Progenitor cell of endocrine pancreas (in vitro differentiated cells): Measurements from ENCODE around the gene SLFN11. TPM values are rescaled to one million over a fixed set of nuclear protein-coding genes. Genes with fewer than 3 reads are reported as not detected.

Experiments used
- DNase-seq: peaks from one replicate; pipeline ENCODE4 v3.0.0; 2021; ENCODE audit warnings: low spot score; ENCODE audit not compliant: unreplicated experiment
- H3K27ac Mint-ChIP-seq: 2 replicates; pipeline ENCODE4 v1.8.0; 2021; ENCODE audit warnings: mild to moderate bottlenecking, moderate library complexity, mixed read lengths
- H3K27me3 Mint-ChIP-seq: 2 replicates; pipeline ENCODE4 v1.8.0; 2021; ENCODE audit warnings: mixed read lengths
- H3K36me3 Mint-ChIP-seq: 2 replicates; pipeline ENCODE4 v1.8.0; 2022; ENCODE audit warnings: mixed read lengths; ENCODE audit not compliant: insufficient read depth
- H3K4me1 Mint-ChIP-seq: 2 replicates; pipeline ENCODE4 v1.8.0; 2021; ENCODE audit warnings: low read depth, mixed read lengths
- H3K4me3 Mint-ChIP-seq: 2 replicates; pipeline ENCODE4 v1.8.0; 2021; ENCODE audit warnings: low read depth, mild to moderate bottlenecking, moderate library complexity, mixed read lengths
- H3K9me3 Mint-ChIP-seq: 2 replicates; pipeline ENCODE4 v1.8.0; 2021; ENCODE audit warnings: low read depth, mixed read lengths
- CTCF ChIP-seq: fragments of 200-600 bp; sonication (generic); IDR thresholded peaks from one replicate; pipeline ENCODE4 v1.5.0; 2021; ENCODE audit warnings: antibody characterized with exemption, mild to moderate bottlenecking; ENCODE audit not compliant: unreplicated experiment
- total RNA-seq: library from RNA; stranded (reverse); gene quantifications from 2 replicates; pipeline ENCODE4 v1.2.1, GENCODE V29; 2021

The SLFN11 gene
- total RNA-seq, 1 donor from 2014 or later: 2.1 TPM

DNA sequence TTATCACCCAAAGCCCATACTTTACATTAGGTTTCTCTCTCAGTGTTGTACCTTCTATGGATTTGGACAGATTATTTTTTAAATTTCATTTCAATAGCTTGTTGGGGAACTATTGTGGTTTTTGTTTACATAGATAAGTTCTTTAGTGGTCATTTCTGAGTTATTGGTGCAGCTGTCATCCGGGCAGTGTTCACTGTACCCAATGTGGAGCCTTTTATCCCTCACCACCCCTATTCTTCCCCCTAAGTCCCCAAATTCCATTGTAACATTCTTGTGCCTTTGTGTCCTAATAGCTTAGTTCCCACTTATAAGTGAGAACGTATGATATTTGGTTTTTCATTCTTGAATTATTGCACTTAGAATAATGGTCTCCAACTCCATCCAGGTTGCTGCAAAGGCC is 57.5 kb downstream of the SLFN11 start:
- Mint-ChIP-seq H3K4me3 (no peak overlapping the region), H3K27ac (no peak overlapping the region), H3K9me3 (no peaks in the 10 kb centered on the region), H3K27me3 (peaks cover 15% of the 10 kb centered on the region), H3K36me3 (no peaks in the 10 kb centered on the region), H3K4me1 (peaks cover 4% of the 10 kb centered on the region)
- DNase-seq: no peak
- TF ChIP-seq CTCF: no peak

DNA sequence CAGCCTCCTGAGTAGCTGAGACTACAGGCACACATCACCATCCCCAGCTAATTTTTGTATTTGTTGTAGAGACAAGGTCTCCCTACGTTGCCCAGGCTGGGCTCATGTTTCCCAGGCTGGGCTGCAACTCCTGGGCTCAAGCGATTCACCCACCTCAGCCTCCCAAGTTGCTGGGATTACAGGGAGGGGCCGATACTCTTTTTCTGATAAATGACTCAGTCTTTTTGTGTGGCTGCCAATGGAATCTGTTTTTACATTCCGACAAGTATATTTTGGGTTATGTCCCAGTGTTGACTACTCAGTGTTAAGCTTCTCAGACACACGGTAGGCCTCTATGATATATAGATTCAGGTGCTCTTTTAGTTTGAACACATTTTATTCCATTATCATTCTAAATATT is 58.1 kb downstream of the SLFN11 start:
- H3K36me3 Mint-ChIP-seq: no peaks in the 10 kb centered on the region
- H3K27ac Mint-ChIP-seq: no peak overlapping the region
- TF ChIP-seq CTCF: no peak
- H3K27me3 Mint-ChIP-seq: peaks cover 15% of the 10 kb centered on the region
- DNase-seq: no peak
- peaks cover 4% of the 10 kb centered on the region for H3K4me1 Mint-ChIP-seq
- no peak overlapping the region for H3K4me3 Mint-ChIP-seq
- no peaks in the 10 kb centered on the region for H3K9me3 Mint-ChIP-seq

DNA sequence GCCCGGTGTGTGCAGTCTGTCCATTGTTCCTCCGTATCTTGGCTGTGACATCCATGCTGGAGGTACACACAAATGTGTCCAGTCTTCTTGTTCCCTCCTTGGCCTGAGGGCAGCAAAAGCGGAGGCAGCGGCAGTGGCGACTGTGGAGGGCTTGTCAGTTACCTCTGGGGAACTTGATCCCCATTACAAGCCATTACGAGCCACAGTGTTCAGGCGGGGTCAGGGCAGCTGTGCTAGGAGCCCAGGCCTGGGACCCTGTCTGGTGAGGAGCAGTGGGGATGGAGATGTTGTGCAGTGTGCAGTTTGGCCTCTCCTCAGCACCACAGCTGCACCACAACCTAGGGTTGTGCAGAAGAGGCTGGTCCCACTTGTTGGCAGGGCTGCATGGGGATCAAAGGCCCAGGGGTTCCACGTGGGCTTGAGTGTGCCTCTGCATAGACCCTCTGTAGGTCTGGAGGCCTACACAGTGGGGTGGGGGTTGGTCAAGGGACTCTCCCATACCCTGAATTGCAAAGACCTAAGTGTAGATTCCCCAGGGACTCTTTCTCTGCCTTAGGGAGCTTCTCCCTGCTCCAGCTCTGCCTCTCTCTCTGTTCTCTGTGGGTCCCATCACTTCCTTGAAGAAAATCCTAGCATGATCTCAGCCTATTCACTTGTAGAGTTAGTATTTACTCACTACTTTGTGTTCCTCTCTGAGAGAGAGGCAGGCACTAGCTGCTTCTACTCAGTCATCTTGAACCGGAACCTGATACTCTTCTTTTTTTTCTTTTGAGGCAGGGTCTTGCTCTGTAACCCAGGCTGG is 58.8 kb downstream of the SLFN11 start:
- H3K27me3 Mint-ChIP-seq: peaks cover 15% of the 10 kb centered on the region
- H3K4me1 Mint-ChIP-seq: peaks cover 4% of the 10 kb centered on the region
- H3K9me3 Mint-ChIP-seq: no peaks in the 10 kb centered on the region
- DNase-seq: no peak
- H3K27ac Mint-ChIP-seq: no peak overlapping the region
- H3K36me3 Mint-ChIP-seq: no peaks in the 10 kb centered on the region
- no peak for TF ChIP-seq CTCF
- H3K4me3 Mint-ChIP-seq: no peak overlapping the region

GRCh38 chr17:35313875-35314409 is 59.5 kb downstream of the SLFN11 start:
- Mint-ChIP-seq H3K4me3 (peak overlapping the region; percentile 62), H3K36me3 (no peaks in the 10 kb centered on the region), H3K4me1 (peaks cover 4% of the 10 kb centered on the region), H3K27me3 (peaks cover 15% of the 10 kb centered on the region), H3K9me3 (no peaks in the 10 kb centered on the region), H3K27ac (no peak overlapping the region)
- no peak for TF ChIP-seq CTCF
- DNase-seq: no peak

GRCh38 chr17:35312790-35313711 is 60.4 kb downstream of the SLFN11 start:
- H3K27ac Mint-ChIP-seq: no peak overlapping the region
- H3K36me3 Mint-ChIP-seq: no peaks in the 10 kb centered on the region
- peak; percentile 87 for TF ChIP-seq CTCF
- peaks cover 4% of the 10 kb centered on the region for H3K4me1 Mint-ChIP-seq
- peaks cover 19% of the 10 kb centered on the region for H3K27me3 Mint-ChIP-seq
- DNase-seq: no peak
- H3K4me3 Mint-ChIP-seq: peak overlapping the region; percentile 62
- no peaks in the 10 kb centered on the region for H3K9me3 Mint-ChIP-seq
